CD4-positive, alpha-beta T cell treated with Interferon gamma for 1 hour (primary cell): ENCODE results near the gene ADCY9.
A peak's percentile ranks its signal among the peaks of the same experiment; 100 is the strongest.

Experiments used
- DNase-seq: peaks from one replicate; pipeline ENCODE4 v3.0.0-alpha.2; 2020

ADCY9 gene

DNA sequence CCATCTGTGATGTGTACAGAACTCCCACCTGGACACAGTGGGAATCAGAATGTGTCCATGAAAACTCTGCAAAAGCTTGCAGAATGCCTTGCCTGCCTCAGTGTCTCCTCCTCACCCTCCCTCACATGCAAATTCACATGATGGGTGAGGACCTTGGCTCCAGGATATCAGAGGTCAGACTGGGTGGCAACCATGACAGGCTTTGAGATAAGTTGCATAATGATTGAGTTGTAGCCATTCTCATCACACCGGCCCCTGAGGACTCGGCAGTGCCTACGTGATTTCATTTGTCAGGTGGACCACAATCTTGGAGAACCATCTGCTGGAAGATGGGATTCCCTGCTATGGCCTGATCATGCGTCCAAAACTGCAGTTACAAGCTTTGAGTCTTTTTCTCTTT lies 3.9 kb upstream of the ADCY9 start:
- no peak for DNase-seq

GRCh38 chr16:4117250-4117578 lies 972 bp upstream of the ADCY9 start:
- no peak for DNase-seq

- DNase-seq = no peak
Observed at GRCh38 chr16:4115949-4116318, 308 bp downstream of the ADCY9 start.

GRCh38 chr16:4115209-4115948 lies 863 bp downstream of the ADCY9 start:
- DNase-seq = peak; percentile 16

DNA sequence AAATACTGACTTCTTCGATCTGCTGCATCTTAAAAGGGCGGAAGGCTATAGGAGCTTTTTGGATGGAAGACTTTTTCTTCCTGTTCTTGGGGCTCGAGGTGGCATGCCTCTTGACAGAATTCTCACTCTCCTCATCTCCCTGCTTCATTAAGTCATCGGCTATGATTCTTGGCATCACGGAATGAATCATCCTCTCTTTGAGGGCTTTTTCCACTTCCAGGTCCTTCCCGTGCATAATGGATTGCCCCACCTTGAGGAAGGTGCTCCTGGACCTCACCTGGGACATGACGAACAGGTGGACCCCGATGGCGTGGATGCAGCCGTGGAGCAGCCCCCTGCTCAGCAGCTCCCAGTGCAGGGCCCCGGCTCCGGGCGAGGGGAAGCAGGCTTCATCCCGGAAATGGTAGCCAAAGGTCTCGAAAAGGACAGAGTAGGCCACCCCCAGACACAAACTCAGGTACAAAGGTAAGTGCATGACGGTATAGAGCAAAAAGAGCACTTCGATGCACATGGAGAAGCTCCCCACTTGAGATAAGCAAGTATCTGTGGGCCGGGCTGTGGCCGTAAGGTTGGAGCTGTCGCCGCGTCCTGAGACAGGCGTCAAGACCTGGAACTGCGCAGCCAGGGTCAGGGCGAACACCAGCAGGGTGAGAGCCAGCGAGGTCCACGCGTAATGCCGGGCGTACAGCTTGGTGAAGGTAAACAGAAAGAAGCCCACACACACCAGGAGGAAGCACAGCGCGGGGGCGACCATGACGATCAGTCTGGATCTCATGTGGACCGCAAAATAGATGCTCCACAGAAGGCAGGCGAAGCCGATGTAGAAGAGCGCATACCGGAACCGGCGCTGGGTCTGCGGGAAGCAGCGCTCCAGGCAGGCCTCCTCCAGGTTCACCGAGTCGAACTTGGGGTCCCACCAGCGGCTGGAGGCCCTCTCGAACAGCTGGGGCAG lies 1.7 kb downstream of the ADCY9 start:
- DNase-seq = no peak

DNA sequence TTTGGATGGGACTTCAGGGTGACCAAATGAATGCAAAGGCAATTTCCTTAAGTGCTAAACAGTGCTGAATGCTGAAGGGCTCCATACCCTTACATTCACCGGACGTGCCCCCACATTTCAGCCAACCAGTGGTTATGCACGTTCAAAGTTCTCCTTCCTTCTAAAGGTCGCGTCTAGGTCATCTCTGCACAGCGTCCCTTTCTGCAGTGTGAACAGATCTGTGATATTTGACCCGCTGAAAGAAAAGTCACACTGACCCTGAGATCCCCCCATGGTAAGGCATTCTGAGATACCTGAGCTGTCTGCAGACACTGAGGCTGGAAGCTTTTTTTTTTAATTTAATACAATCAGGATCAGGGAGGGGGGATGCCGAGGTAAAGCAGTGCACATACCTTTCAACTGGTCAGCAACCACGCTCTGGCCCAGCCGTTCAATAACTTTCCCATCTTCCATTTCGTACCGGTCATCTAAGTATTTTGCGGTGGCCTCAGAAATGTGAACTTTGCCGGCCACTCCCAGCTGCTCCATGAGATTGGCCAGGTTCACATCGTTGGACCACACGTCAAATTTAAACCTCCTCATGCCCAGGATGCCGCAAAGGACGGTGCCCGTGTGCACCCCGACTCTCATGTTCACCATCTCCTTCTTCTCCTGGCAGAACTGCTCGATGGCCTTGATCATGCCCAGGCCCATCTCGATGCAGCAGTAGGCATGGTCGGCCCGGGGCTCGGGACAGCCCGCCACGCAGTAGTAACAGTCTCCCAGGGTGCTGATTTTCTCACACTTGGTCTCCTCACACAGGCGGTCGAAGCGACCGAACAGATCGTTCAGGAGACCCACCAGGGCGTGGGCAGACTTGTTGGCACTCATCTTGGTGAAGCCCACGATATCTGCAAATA lies 2.6 kb downstream of the ADCY9 start:
- no peak for DNase-seq

- no peak for DNase-seq
Observed at GRCh38 chr16:4111748-4112696, 4.2 kb downstream of the ADCY9 start.

DNA sequence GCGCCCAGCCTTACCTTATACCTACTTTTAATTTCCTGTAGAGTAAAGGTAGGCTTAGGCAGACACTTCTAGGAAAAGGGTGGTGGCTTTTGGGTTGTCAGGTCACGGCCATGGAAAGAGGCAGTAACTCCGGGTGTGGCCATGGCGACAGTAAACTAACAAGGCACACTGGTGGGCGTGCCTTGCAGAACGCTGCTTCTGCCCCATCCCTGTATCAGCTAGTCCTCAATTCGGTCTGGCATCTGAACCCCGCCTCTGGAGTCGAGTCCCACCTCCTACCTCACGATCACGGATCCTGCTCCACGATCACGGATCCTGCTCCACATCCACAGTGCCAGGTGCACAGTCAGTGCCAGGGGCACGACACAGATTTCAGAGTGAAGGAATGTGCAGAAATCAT lies 5.6 kb downstream of the ADCY9 start:
- DNase-seq = no peak

- no peak for DNase-seq
Observed at GRCh38 chr16:4110065-4110464, 6.2 kb downstream of the ADCY9 start.

DNA sequence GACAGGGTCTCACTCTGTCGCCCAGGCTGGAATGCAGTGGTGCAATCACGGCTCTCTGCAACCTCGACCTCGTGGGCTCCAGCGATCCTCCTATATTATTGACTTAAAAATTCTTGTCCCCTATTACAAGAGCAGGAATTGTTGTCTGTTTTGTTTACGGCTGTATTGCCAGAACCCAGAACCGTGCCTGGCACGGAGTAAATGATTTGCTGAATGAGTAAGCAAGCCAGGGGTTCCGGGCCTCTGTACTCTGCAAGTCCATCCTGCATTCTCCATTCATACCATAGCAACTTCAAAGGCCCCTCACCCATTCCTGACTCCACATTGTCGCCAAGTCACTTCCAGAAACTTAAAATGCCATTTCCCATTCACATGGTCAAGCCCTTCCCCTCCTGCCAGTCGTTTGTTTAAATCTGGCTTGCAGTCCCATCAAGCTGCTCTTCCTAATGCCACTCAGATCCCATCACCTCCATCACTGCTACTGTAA lies 6.9 kb downstream of the ADCY9 start:
- DNase-seq = no peak

DNA sequence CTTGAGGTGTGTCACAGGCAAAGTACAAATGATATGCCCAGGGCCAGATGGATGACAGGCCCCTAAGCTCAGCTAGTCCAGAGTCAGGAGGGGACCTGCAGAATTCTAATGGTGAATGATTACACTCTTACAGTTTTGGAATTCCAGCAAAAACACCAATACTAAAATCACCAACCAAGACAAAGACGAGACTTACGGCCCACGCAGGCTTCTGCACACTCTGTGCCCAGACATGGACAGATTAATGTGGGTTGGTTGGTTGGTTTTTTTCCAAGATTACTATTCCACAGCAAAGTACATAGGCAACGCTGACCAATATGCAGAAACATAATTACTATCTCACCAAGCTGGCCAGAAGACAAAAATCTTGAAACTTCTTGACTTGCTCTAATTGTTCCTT lies 9.7 kb downstream of the ADCY9 start:
- no peak for DNase-seq

GRCh38 chr16:4105848-4106247 lies 10.4 kb downstream of the ADCY9 start:
- no peak for DNase-seq

GRCh38 chr16:4103745-4104144 lies 12.5 kb downstream of the ADCY9 start:
- DNase-seq = no peak

- no peak for DNase-seq
Observed at GRCh38 chr16:4101421-4102219, 14.6 kb downstream of the ADCY9 start.

DNA sequence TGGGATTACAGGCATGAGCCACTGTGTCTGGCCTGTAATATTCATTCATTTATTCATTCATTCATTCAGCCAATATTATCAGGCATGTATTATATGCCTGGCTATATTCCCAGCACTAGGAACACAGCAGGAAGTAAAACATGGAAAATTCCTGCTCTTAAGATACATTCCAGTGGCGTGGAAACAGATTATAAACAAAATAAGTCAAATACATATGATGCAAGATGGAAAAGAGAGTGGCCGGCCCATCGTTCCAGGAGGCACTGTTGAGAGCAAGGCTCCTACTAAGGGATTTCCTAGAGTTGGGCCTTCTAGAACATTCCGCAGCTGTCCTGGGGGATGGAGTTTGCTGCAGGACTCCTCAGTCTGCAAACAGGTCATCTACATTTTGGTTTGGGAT lies 17.7 kb downstream of the ADCY9 start:
- no peak for DNase-seq

- DNase-seq = no peak
Observed at GRCh38 chr16:4097826-4098240, 18.4 kb downstream of the ADCY9 start.

DNA sequence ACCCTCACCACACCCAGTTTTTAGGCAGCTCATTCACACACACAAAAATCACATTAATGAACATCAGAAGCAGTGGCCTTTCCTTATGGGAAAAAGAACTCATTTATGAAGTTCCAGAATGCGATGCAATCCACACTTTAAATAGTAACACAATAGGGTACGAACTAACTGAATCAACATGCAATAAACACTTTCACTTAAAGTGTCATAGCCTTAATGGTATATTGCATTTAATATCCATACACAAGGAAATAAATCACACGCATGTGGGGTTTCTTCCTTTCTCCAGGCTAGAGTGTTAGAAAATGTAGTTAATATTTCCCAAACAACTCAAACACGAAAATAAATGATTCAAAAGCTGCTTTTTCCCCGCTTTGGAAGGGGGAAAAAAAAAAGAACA lies 19.7 kb downstream of the ADCY9 start:
- no peak for DNase-seq

DNA sequence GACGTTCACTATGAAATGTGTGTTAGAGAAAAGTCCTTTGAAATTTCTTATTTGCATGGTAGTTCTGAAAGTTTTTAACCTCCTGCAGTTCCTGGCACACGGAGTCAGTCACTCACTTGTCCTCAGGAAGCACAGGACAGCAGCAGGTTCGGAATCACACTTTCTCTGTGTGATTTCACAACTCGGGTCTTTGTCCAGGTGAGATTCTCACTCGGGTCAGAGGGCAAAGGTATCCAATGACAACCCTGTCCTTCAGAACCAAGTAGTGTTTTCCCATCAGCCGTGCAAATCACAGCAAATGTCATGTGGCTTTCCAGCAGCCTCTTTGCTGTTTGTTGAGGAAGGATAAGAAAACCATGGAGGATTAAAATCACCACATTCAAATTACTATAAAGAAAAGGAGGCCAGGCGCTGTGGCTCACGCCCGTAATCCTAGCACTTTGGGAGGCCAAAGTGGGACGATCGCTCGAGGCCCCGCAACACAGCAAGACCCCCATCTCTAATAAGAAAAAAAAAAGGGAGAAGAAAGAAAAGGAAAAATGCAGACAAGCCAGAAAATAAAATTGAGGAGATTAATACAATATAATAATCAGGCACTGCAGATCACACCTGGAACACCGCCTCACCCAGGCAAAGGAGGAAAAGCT lies 22.0 kb downstream of the ADCY9 start:
- DNase-seq = no peak

DNA sequence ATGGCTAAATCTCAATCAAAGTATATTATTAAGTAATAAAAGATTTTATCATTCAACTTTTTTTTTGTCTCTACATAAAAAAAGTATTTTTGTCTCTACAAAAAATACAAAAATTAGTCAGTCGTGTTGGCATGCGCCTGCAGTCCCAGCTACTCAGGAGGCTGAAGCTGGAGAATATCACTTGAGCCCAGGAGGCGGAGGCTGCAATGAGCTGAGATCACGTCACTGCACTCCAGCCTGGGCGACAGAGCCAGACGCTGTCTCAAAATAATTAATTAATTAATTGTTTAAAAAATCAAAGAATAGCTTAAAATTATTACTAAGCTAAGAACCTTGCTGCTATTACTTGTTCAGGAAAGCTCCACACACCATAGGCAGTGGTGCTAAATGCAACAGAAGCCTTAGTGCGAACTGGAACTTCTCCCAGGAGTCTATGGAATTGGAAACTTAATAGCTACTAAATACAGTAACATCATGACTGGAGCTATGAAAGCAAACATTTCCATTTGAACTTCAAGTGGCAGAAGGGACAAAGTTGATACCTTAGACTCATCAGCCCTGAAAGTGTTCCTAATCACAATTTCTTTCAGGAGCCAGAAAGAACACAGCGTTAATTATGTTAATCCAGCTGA lies 22.6 kb downstream of the ADCY9 start:
- no peak for DNase-seq
